Lower leg skin (tissue), 3 donors: ENCODE results near the gene FOXN1.

Experiments used
- CTCF ChIP-seq, 3 donors: fragments of 450-650 bp; IDR thresholded peaks; one replicate each; pipeline ENCODE4 v1.5.1; 2016; ENCODE audit warnings: antibody characterized with exemption in 3 of 3, mild to moderate bottlenecking in 3 of 3, moderate library complexity in 2 of 3
- POLR2A ChIP-seq, 2 donors: fragments of 450-650 bp; IDR thresholded peaks; one replicate each; pipeline ENCODE4 v1.6.1; 2016 to 2017; ENCODE audit warnings: antibody characterized with exemption in 2 of 2, mild to moderate bottlenecking in 1 of 2, moderate library complexity in 1 of 2

GRCh38 chr17:28526381-28526780 lies 20.2 kb downstream of the FOXN1 start:
- TF ChIP-seq CTCF (IDR thresholded peaks at IDR 0.05) (no peak), POLR2A (IDR thresholded peaks at IDR 0.05) (no peak)
